Coronary artery (tissue), 2 donors: ENCODE data around the gene S100A10.

ENCODE experiments used
- DNase-seq: peaks from one replicate; pipeline ENCODE4 v3.0.0-alpha.2; 2017; ENCODE audit warnings: low spot score
- H3K27ac ChIP-seq, 2 donors: fragments of 200-600 bp; sonication (generic); one replicate each; pipeline ENCODE4 v1.5.1; 2016 to 2019
- H3K4me3 ChIP-seq: fragments of 200-600 bp; sonication (generic); 2 replicates; pipeline ENCODE4 v1.5.1; 2016; ENCODE audit warnings: mild to moderate bottlenecking, moderate library complexity
- CTCF ChIP-seq: fragments of 200-600 bp; sonication (generic); IDR thresholded peaks from one replicate; pipeline ENCODE4 v1.5.1; 2019; ENCODE audit warnings: antibody characterized with exemption

Gene S100A10

DNA sequence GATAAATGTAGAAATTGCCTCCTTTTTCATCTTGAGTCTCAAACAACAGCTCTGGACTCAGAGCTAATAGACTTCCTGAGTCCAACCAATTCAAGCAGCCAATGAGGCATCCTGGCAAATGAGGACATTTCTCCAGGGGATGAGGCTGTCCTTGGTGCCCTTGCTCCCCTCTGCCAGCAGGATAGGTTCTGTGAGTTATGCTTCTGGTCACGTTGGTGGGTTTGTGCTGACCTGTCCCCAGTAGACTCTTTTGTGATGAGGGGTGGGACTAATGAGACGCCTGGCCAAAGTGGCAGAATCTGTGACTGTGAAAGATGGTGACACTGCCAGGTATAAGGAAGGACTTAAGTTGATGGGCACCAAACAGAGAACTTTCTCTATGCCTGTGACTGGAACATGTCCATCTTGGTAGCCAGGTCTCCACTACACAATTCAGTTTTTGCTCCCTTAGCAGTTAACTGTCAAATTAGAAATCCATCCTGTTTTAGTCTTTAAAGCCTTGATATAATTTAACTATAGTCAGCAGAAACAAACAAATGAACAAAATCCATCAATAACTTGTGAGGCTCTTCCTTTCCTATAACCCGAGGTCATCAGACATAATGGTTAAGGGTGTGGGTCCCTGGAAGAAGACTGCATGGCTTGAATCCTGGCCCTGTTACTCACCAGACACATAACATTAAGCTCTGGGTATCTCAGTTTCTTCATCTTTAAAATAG is 48.6 kb downstream of the S100A10 start:
- H3K4me3 ChIP-seq: no peak overlapping the region
- DNase-seq: no peak
- no peak for TF ChIP-seq CTCF
- peak overlapping the region; percentile 64 to 85 for H3K27ac ChIP-seq

DNA sequence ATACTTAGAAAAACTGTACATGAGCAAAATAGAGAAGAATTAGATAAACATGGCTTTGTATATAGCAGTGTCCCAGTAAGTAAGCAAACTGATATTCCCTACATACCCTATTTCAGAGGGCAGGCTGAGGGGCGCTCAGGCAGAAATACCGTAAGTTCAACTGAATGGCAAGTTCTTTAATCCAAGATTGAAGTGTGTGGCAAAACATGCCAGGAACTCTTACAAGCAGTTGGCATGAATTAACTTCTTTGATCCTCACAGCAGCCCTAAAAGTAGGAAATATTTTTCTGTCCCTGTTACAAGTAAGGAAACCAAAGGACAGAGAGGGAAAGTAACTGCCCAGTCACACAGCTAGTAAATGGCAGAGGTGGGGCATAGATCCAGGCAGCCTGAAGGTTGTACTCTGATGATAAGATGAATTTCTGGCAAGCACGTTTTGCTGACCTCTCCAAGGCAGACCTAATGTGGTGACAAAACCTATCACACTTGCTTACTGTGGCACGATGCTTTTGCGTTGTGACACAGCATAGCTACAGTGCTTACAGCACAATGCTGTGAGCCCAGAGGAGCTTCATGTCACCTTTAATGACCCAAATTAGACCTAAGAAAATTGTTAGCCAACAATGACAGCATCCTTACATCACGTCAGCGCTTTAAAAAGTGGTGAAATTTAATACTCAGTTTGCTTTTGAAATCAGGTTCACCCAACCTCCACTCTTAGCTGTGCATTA is 49.4 kb downstream of the S100A10 start:
- no peak for DNase-seq
- no peak overlapping the region for H3K4me3 ChIP-seq
- H3K27ac ChIP-seq: peak overlapping the region in 1 of 2 donors; percentile 85
- no peak for TF ChIP-seq CTCF

DNA sequence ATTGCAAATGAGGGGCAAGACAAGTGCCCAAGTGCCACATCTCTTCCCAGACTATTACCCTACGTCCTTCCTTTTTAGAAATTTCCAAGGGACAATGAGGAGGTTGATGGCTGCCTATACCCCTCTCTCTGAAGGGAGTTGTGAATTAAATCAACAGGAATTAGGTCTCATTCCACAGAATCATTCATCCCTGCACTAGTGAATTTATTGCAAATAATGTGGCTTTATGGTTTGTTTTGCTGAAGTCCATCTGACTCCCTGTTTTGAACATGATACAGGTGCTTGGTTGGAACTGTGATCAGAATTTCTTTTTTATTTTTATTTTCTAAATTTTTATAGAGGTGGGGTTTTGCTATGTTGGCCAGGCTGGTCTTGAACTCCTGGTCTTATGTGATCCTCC is 50.1 kb downstream of the S100A10 start:
- no peak overlapping the region for H3K4me3 ChIP-seq
- DNase-seq: no peak
- no peak for TF ChIP-seq CTCF
- H3K27ac ChIP-seq: no peak overlapping the region

- no peak overlapping the region for H3K4me3 ChIP-seq
- TF ChIP-seq CTCF: no peak
- no peak for DNase-seq
- H3K27ac ChIP-seq: no peak overlapping the region
Observed at GRCh38 chr1:151942882-151943281, 50.8 kb downstream of the S100A10 start.

GRCh38 chr1:151940541-151940940 is 53.1 kb downstream of the S100A10 start:
- no peak overlapping the region for H3K4me3 ChIP-seq
- peak overlapping the region in 1 of 2 donors; percentile 56 for H3K27ac ChIP-seq
- TF ChIP-seq CTCF: no peak

GRCh38 chr1:151939779-151940178 is 53.9 kb downstream of the S100A10 start:
- H3K27ac ChIP-seq: no peak overlapping the region
- no peak overlapping the region for H3K4me3 ChIP-seq
- TF ChIP-seq CTCF: no peak
- DNase-seq: no peak

More at GRCh38 chr1:151940541-151940940, 53.1 kb downstream of the S100A10 start:
- DNase-seq: no peak

DNA sequence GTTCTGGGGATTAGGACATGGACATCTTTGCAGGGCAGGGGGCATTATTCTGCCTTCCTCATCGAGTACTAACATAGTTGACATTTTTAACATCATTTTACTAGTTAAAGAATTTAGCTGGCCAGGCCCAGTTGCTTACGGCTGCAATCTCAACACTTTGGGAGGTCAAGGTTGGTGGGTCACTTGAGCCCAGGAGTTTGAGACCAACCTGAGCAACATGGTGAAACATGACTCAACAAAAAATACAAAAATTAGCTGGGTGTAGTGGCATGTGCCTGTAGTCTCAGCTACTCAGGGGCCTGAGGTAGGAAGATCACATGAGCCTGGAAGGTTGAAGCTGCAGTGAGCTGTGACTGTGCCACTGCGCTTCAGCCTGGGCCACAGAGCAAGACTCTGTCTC is 54.5 kb downstream of the S100A10 start:
- no peak for DNase-seq
- H3K4me3 ChIP-seq: no peak overlapping the region
- no peak overlapping the region for H3K27ac ChIP-seq
- TF ChIP-seq CTCF: no peak
